Pancreas (tissue), 10 donors: ENCODE measurements around the gene GAMT. TPM values are rescaled to one million over a fixed set of nuclear protein-coding genes. Genes with fewer than 3 reads are reported as not detected.

Experiments used
- ATAC-seq, 4 donors: fragments of 200-7000 bp; cut with Tn5 transposase; one replicate each; pipeline versions ENCODE4 v1.8.0 to v1.9.1; 2020; ENCODE audit warnings: mild to moderate bottlenecking in 4 of 4, moderate library complexity in 4 of 4
- DNase-seq, 6 donors: peaks; one replicate each; pipeline ENCODE4 v3.0.0-alpha.2; 2020
- FAIRE-seq: peaks from 2 replicates; lab custom pipeline; 2012; peaks lifted over from hg19 to GRCh38; lab: Jason Lieb, UNC
- H3K27ac ChIP-seq, 4 donors: fragments of 200-600 bp; sonication (generic); 1 replicate in 3 of 4; 2 replicates in 1 of 4; pipeline versions ENCODE4 v1.5.0 to v1.8.0; 2020
- H3K27me3 ChIP-seq, 4 donors: fragments of 200-600 bp; one replicate each; pipeline ENCODE4 v1.8.0; 2021
- H3K36me3 ChIP-seq, 3 donors: fragments of 200-600 bp; sonication (generic) in 1 of 3; one replicate each; pipeline versions ENCODE4 v1.5.0 to v1.8.0; 2020 to 2021
- H3K4me1 ChIP-seq, 3 donors: fragments of 200-600 bp; one replicate each; pipeline ENCODE4 v1.8.0; 2021
- H3K4me3 ChIP-seq, 4 donors: fragments of 200-600 bp; sonication (generic) in 2 of 4; one replicate each; pipeline versions ENCODE4 v1.5.0 to v1.8.0; 2020 to 2021
- H3K9me3 ChIP-seq, 4 donors: fragments of 200-600 bp; one replicate each; pipeline ENCODE4 v1.8.0; 2021
- CTCF ChIP-seq, 4 donors: fragments of 200-600 bp; sonication (generic) in 3 of 4; IDR thresholded peaks; one replicate each; pipeline versions ENCODE4 v1.5.0 to v1.8.0; 2021; ENCODE audit warnings: antibody characterized with exemption in 4 of 4
- WGBS, 2 donors: extraction: QIAGEN DNeasy Blood & Tissue Kit; methylation state at CpG; one replicate each; pipeline ENCODE4 v1.1.7; 2013; 5-methylcytosine and 5-hydroxymethylcytosine counted together
- intact Hi-C, 3 donors: fragments of 100-400 bp; cut with DNase I; formaldehyde crosslinking; loops; one replicate each; pipeline versions ENCODE4 v1.11.1 to v1.14.2; 2022
- polyA plus RNA-seq, 2 donors: library from polyadenylated mRNA; stranded (reverse); fragments of 200-250 nt; gene quantifications; one replicate each; pipeline ENCODE4 v1.2.3, GENCODE V29; 2013
- total RNA-seq, 6 donors: library from RNA; stranded (reverse); fragmentation: NEBNext Ultra II Directional in 4 of 6; extraction: Animal tissue kit (Norgen Biotek cat#: 25700) in 4 of 6; gene quantifications; one replicate each; pipeline versions ENCODE4 v1.2.1 to v1.2.4, GENCODE V29; 2021 to 2023
- donor health status: healthy with polysubstance abuse.
- donor health status: DM: no; HTN: no; CAD: no; lungs with moderate emphysema.
- donor health status: DM: no; HTN: no; CAD: no.
- donor health status: control.
- donor health status: control.
- donor health status: Bipolar disorder and iron deficiency.
- donor health status: DM: yes; HTN: yes; CAD: no.
- donor health status: DM: no; HTN: no; CAD: no.
- donor health status: DM: no; HTN: no; CAD: no.
- donor health status: DM: yes; HTN: yes; CAD: no.

The GAMT gene
- total and polyA plus RNA-seq, 8 donors: 46.2 to 200 (median 66.0) TPM

GRCh38 chr19:1396768-1397679, 4.3 kb downstream of the GAMT start:
- Histone ChIP-seq H3K36me3 (peaks cover 0 to 11% (median 0%) of the 10 kb centered on the region in 3 donors), H3K9me3 (no peaks in the 10 kb centered on the region), H3K4me1 (peaks cover 12 to 23% (median 19%) of the 10 kb centered on the region in 3 donors), H3K27ac (no peak overlapping the region), H3K27me3 (no peaks in the 10 kb centered on the region), H3K4me3 (no peak overlapping the region)
- ATAC-seq (no peak), FAIRE-seq (no peak), DNase-seq (peak in 1 of 6 donors; percentile 86)
- TF ChIP-seq CTCF (IDR thresholded peaks at IDR 0.05): no peak
- WGBS, 2 donors: 66 to 74% methylated on average over 40 to 42 of the region's 42 CpGs
- intact Hi-C loops: no loop called here

- Histone ChIP-seq H3K36me3 (peaks cover 0 to 14% (median 0%) of the 10 kb centered on the region in 3 donors), H3K4me3 (no peak overlapping the region), H3K4me1 (peaks cover 12 to 23% (median 19%) of the 10 kb centered on the region in 3 donors), H3K9me3 (no peaks in the 10 kb centered on the region), H3K27ac (peak overlapping the region in 2 of 4 donors; percentile 76 to 80), H3K27me3 (no peaks in the 10 kb centered on the region)
- WGBS, 2 donors: 35% methylated on average over 23 to 25 of the region's 25 CpGs
- FAIRE-seq (no peak), DNase-seq (peak in 1 of 6 donors; percentile 83), ATAC-seq (no peak)
- intact Hi-C loops: no loop called here
- TF ChIP-seq CTCF (IDR thresholded peaks at IDR 0.05): no peak
These were observed 5.1 kb downstream of the GAMT start for GRCh38 chr19:1396019-1396767.

GRCh38 chr19:1395194-1396018, 5.9 kb downstream of the GAMT start:
- intact Hi-C loops: no loop called here
- peak; percentile 36 to 43 (median 40) for ATAC-seq
- Histone ChIP-seq H3K9me3 (no peaks in the 10 kb centered on the region), H3K27me3 (no peaks in the 10 kb centered on the region), H3K4me3 (peak overlapping the region in 2 of 4 donors; percentile 8 to 20), H3K27ac (peak overlapping the region; percentile 76 to 81 (median 78)), H3K36me3 (peaks cover 0 to 18% (median 0%) of the 10 kb centered on the region in 3 donors), H3K4me1 (peaks cover 12 to 23% (median 19%) of the 10 kb centered on the region in 3 donors)
- no peak for FAIRE-seq
- no peak for TF ChIP-seq CTCF (IDR thresholded peaks at IDR 0.05)
- WGBS, 2 donors: 33 to 48% methylated on average over 50 to 52 of the region's 52 CpGs
- peak; percentile 59 to 93 (median 80) for DNase-seq

GRCh38 chr19:1394252-1395193, 6.8 kb downstream of the GAMT start:
- peaks cover 0 to 20% (median 3%) of the 10 kb centered on the region in 3 donors for H3K36me3 ChIP-seq
- TF ChIP-seq CTCF (IDR thresholded peaks at IDR 0.05): no peak

More at GRCh38 chr19:1394252-1395193, 6.8 kb downstream of the GAMT start:
- DNase-seq: peak; percentile 81 to 98 (median 94)
- Histone ChIP-seq H3K4me1 (peaks cover 12 to 19% (median 19%) of the 10 kb centered on the region in 3 donors), H3K27ac (peak overlapping the region; percentile 76 to 81 (median 78)), H3K4me3 (peak overlapping the region in 1 of 4 donors; percentile 20), H3K9me3 (no peaks in the 10 kb centered on the region), H3K27me3 (no peaks in the 10 kb centered on the region)
- peak; percentile 81 to 88 (median 85) for ATAC-seq
- 27% methylated on average over 41 to 43 of the region's 43 CpGs for WGBS, 2 donors
- intact Hi-C loops: no loop called here
- FAIRE-seq: no peak
